BE2C (cell line): ENCODE measurements around the gene TIAM2.
"Not testable (repeated sequence)": the region's sequence is repeated elsewhere in the genome, so short reads cannot be mapped to it uniquely, and the experiment has no call there.

Experiments used
- DNase-seq: peaks from one replicate; pipeline ENCODE4 v3.0.0-alpha.2; 2020
- H3K27me3 ChIP-seq: fragments of 250-450 bp; sonication (Bioruptor Pico); 2 replicates; pipeline ENCODE4 v1.5.1; 2020; ENCODE audit warnings: mild to moderate bottlenecking
- H3K36me3 ChIP-seq: fragments of 250-450 bp; sonication (Bioruptor Pico); 2 replicates; pipeline ENCODE4 v1.5.1; 2020; ENCODE audit warnings: mild to moderate bottlenecking
- H3K4me1 ChIP-seq: fragments of 250-450 bp; sonication (Bioruptor Pico); 2 replicates; pipeline ENCODE4 v1.5.1; 2020
- H3K4me3 ChIP-seq: 2 replicates; pipeline ENCODE4 v1.5.1; 2011; ENCODE audit warnings: low read depth, low read length
- H3K9me3 ChIP-seq: fragments of 250-450 bp; sonication (Bioruptor Pico); 2 replicates; pipeline ENCODE4 v1.5.1; 2020
- CTCF ChIP-seq: IDR thresholded peaks from 2 replicates; pipeline ENCODE4 v1.5.1; 2012; ENCODE audit warnings: mild to moderate bottlenecking, low read depth, low read length

The TIAM2 gene

DNA sequence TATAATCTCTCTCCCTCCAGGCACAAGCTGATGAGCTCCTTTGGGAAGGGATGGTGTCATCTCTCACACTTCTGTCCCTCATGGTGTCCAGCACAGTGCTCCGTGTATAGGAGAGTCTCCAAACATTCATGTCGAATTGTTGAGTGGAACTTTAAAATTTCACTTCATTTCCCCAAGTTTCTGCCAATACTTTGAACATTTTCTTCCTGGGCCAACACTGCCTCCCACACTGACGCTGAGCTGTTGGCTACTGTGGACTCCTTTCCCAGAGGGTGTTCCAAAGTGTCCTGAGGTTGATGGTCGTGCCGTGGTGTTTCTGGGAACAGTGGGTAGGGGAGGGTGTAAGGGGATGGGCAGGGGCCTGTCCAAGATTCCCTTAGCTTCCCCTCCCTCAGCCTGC is 122.7 kb downstream of the TIAM2 start:
- Histone ChIP-seq H3K4me3 (no peak overlapping the region), H3K36me3 (no peaks in the 10 kb centered on the region), H3K27me3 (no peaks in the 10 kb centered on the region), H3K4me1 (peaks cover 8% of the 10 kb centered on the region), H3K9me3 (no peaks in the 10 kb centered on the region)
- no peak for DNase-seq
- TF ChIP-seq CTCF: no peak

DNA sequence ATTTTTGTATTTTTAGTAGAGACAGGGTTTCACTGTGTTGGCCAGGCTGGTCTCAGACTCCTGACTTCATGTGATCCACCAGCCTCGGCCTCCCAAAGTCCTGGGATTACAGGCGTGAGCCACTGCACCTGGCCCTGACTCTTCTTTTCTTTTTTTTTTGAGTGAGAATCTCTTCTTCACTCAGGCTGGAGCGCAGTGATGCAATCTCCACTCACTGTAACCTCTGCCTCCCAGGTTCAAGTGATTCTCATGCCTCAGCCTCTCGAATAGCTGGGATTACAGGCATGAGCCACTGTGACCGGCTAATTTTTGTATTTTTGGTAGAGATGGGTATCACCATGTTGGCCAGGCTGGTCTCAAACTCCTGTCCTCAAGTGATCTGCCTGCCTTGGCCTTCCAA is 124.1 kb downstream of the TIAM2 start:
- DNase-seq, H3K4me1 ChIP-seq, H3K36me3 ChIP-seq, H3K9me3 ChIP-seq, H3K4me3 ChIP-seq, H3K27me3 ChIP-seq: not testable (repeated sequence)

- H3K4me3 ChIP-seq: no peak overlapping the region
These were observed 124.9 kb downstream of the TIAM2 start for GRCh38 chr6:155120034-155120433.

DNA sequence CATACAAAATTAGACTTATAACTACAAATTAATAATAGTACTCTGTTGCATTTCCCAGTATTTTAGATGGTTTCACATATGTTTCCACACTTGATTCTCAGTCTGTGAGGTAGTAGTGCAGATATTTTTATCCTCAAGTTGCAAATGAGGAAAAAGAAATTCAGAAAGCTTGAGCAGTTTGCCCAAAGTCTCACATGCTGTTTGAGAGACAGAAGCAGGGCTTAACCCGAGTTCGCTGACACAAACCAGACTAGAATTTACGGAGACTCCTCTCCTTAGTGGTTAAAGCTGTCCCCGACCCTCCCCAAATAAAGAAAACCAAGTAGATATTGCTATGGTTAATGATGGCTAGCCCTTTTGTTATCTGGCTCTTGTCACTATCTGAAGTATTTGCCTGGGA is 126.2 kb downstream of the TIAM2 start:
- no peaks in the 10 kb centered on the region for H3K36me3 ChIP-seq
- no peak overlapping the region for H3K4me3 ChIP-seq
- H3K4me1 ChIP-seq: peaks cover 8% of the 10 kb centered on the region
- H3K9me3 ChIP-seq: no peaks in the 10 kb centered on the region
- no peak for DNase-seq
- no peak for TF ChIP-seq CTCF
- H3K27me3 ChIP-seq: no peaks in the 10 kb centered on the region

More at GRCh38 chr6:155120034-155120433, 124.9 kb downstream of the TIAM2 start:
- H3K36me3 ChIP-seq: no peaks in the 10 kb centered on the region
- peaks cover 8% of the 10 kb centered on the region for H3K4me1 ChIP-seq
- DNase-seq: no peak
- no peaks in the 10 kb centered on the region for H3K9me3 ChIP-seq
- H3K27me3 ChIP-seq: no peaks in the 10 kb centered on the region
- TF ChIP-seq CTCF: no peak

DNA sequence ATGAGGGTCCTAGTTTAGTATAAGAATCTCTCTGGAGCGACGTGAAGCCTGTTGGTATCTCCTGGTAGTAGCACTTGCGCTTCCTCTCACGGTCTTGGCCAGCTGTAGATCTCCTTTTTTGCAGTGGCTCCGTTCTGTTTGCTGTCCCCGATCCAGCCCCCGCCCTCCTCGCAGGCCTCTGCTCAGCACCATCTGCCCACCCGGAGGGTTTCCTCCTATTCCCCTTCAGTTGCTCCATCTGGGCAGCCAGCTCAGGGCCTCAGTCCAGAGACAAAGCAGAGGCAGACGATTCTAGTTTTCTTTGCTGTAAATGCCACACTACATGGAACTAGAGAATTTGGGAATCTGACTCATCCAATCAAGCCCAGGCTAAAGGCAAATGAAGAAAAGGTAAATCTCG is 126.6 kb downstream of the TIAM2 start:
- H3K27me3 ChIP-seq: no peaks in the 10 kb centered on the region
- H3K4me3 ChIP-seq: no peak overlapping the region
- H3K4me1 ChIP-seq: peaks cover 8% of the 10 kb centered on the region
- no peaks in the 10 kb centered on the region for H3K9me3 ChIP-seq
- H3K36me3 ChIP-seq: no peaks in the 10 kb centered on the region
- TF ChIP-seq CTCF: no peak
- DNase-seq: peak; percentile 29

- Histone ChIP-seq H3K4me3 (no peak overlapping the region), H3K27me3 (no peaks in the 10 kb centered on the region), H3K9me3 (no peaks in the 10 kb centered on the region), H3K4me1 (peaks cover 8% of the 10 kb centered on the region), H3K36me3 (no peaks in the 10 kb centered on the region)
- no peak for DNase-seq
- TF ChIP-seq CTCF: no peak
These were observed 127.3 kb downstream of the TIAM2 start for GRCh38 chr6:155122199-155122950.

DNA sequence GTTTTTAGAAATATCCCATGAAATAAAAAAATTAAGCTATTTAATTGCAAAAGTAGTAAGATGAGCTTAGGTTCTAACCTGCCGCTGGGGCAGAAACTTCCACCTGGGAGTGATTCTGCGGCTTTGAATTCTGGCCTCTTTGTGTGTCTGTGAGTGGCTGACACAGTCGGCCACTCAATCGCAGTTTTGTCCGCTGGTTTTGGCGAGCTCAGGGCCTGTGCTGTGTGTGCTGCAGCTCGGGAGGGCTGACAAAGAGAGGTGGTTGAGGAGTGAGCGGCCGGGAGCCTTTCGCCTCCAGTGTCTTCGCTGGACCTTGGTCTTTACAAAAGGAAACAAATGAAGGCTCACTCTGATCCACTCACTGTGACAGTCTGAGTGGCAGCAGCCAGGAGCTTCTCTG is 128.4 kb downstream of the TIAM2 start:
- no peak for TF ChIP-seq CTCF
- Histone ChIP-seq H3K4me1 (peaks cover 8% of the 10 kb centered on the region), H3K36me3 (no peaks in the 10 kb centered on the region), H3K9me3 (no peaks in the 10 kb centered on the region), H3K4me3 (no peak overlapping the region), H3K27me3 (no peaks in the 10 kb centered on the region)
- DNase-seq: no peak
